WTC11 (cell line): ENCODE data around the gene CTNNA2. TPM values are rescaled to one million over a fixed set of nuclear protein-coding genes. Genes with fewer than 3 reads are reported as not detected.

Experiments used
- ATAC-seq: fragments of 200-7000 bp; cut with Tn5 transposase; 2 replicates; pipeline ENCODE4 v1.10.0; 2021; ENCODE audit warnings: mild to moderate bottlenecking, moderate library complexity
- CTCF ChIA-PET: fragments of 300-600 bp; sonication (Branson Sonifier 250); formaldehyde crosslinking; loops from one replicate; lab custom pipeline; 2021; ENCODE audit warnings: antibody characterized with exemption; lab: Charles Lee
- POLR2A ChIA-PET: fragments of 350-600 bp; sonication (Branson Sonifier 250); formaldehyde crosslinking; loops from one replicate; lab custom pipeline; 2021; ENCODE audit warnings: antibody characterized with exemption; lab: Charles Lee
- DNase-seq: peaks from one replicate; pipeline ENCODE4 v3.0.0; 2021; ENCODE audit warnings: low spot score
- H3K27ac Mint-ChIP-seq: 2 replicates; pipeline ENCODE4 v1.8.0; 2021; ENCODE audit warnings: mixed read lengths
- H3K27me3 Mint-ChIP-seq: 2 replicates; pipeline ENCODE4 v1.8.0; 2021; ENCODE audit warnings: low read depth, mild to moderate bottlenecking, moderate library complexity, mixed read lengths
- H3K36me3 Mint-ChIP-seq: 2 replicates; pipeline ENCODE4 v1.8.0; 2021; ENCODE audit warnings: mixed read lengths
- H3K4me1 Mint-ChIP-seq: 2 replicates; pipeline ENCODE4 v1.8.0; 2022; ENCODE audit warnings: mixed read lengths
- H3K4me3 Mint-ChIP-seq: 2 replicates; pipeline ENCODE4 v1.8.0; 2021; ENCODE audit warnings: mild to moderate bottlenecking, moderate library complexity, mixed read lengths
- H3K9me3 Mint-ChIP-seq: 2 replicates; pipeline ENCODE4 v1.8.0; 2021; ENCODE audit warnings: mixed read lengths
- CBFB ChIP-seq: sonication (generic); formaldehyde crosslinking; IDR thresholded peaks from 2 replicates; pipeline ENCODE4 v1.8.1; 2022; ENCODE audit warnings: mild to moderate bottlenecking, low read depth, missing genetic modification reagents
- ESRRA ChIP-seq: sonication (generic); formaldehyde crosslinking; IDR thresholded peaks from 2 replicates; pipeline ENCODE4 v1.8.1; 2022; ENCODE audit warnings: mild to moderate bottlenecking, missing genetic modification reagents, borderline replicate concordance
- FOXK1 ChIP-seq: sonication (generic); formaldehyde crosslinking; IDR thresholded peaks from 2 replicates; pipeline ENCODE4 v1.8.0; 2022; ENCODE audit warnings: mild to moderate bottlenecking, moderate library complexity, missing genetic modification reagents
- GRHL2 ChIP-seq: fragments of 250-450 bp; sonication (Bioruptor Pico); IDR thresholded peaks from 2 replicates; pipeline ENCODE4 v1.8.0; 2022; ENCODE audit warnings: mild to moderate bottlenecking, moderate library complexity; ENCODE audit not compliant: insufficient replicate concordance, severe bottlenecking
- HMGA2 ChIP-seq: fragments of 250-450 bp; sonication (Bioruptor Pico); IDR thresholded peaks from 2 replicates; pipeline ENCODE4 v1.4.0; 2021; ENCODE audit warnings: mild to moderate bottlenecking, moderate library complexity
- JAZF1 ChIP-seq: fragments of 250-450 bp; sonication (Bioruptor Pico); IDR thresholded peaks from 2 replicates; pipeline ENCODE4 v1.9.0; 2021; ENCODE audit warnings: moderate library complexity, mild to moderate bottlenecking, inconsistent platforms
- JUN ChIP-seq: sonication (generic); formaldehyde crosslinking; IDR thresholded peaks from 2 replicates; pipeline ENCODE4 v1.8.0; 2023; ENCODE audit warnings: mild to moderate bottlenecking, missing genetic modification reagents
- NFE2L1 ChIP-seq: sonication (generic); formaldehyde crosslinking; IDR thresholded peaks from 2 replicates; pipeline ENCODE4 v1.8.1; 2023; ENCODE audit warnings: missing genetic modification reagents
- NFYB ChIP-seq: sonication (generic); formaldehyde crosslinking; conservative IDR thresholded peaks from 2 replicates; pipeline ENCODE4 v1.8.0; 2022; ENCODE audit warnings: low read depth, missing genetic modification reagents
- NR2C2 ChIP-seq: sonication (generic); formaldehyde crosslinking; IDR thresholded peaks from 2 replicates; pipeline ENCODE4 v1.8.0; 2022; ENCODE audit warnings: mild to moderate bottlenecking, missing genetic modification reagents
- SMAD3 ChIP-seq: sonication (generic); formaldehyde crosslinking; IDR thresholded peaks from 2 replicates; pipeline ENCODE4 v1.8.0; 2022; ENCODE audit warnings: missing genetic modification reagents, mild to moderate bottlenecking, borderline replicate concordance
- SMAD4 ChIP-seq: sonication (generic); formaldehyde crosslinking; IDR thresholded peaks from 2 replicates; pipeline ENCODE4 v1.8.0; 2022; ENCODE audit warnings: mild to moderate bottlenecking, missing genetic modification reagents
- TEAD1 ChIP-seq: sonication (generic); formaldehyde crosslinking; IDR thresholded peaks from 2 replicates; pipeline ENCODE4 v1.8.0; 2022; ENCODE audit warnings: mild to moderate bottlenecking, missing genetic modification reagents
- TP53 ChIP-seq: sonication (generic); formaldehyde crosslinking; IDR thresholded peaks from 2 replicates; pipeline ENCODE4 v1.8.1; 2023; ENCODE audit warnings: mild to moderate bottlenecking, missing genetic modification reagents
- ZBTB21 ChIP-seq: sonication (generic); formaldehyde crosslinking; IDR thresholded peaks from 2 replicates; pipeline ENCODE4 v1.8.1; 2023; ENCODE audit warnings: mild to moderate bottlenecking, missing genetic modification reagents, borderline replicate concordance
- ZNF138 ChIP-seq: sonication (generic); formaldehyde crosslinking; conservative IDR thresholded peaks from 2 replicates; pipeline ENCODE4 v1.8.1; 2022; ENCODE audit warnings: mild to moderate bottlenecking, moderate library complexity, missing genetic modification reagents
- ZNF317 ChIP-seq: sonication (generic); formaldehyde crosslinking; IDR thresholded peaks from 2 replicates; pipeline ENCODE4 v1.8.1; 2023; ENCODE audit warnings: low read depth, mild to moderate bottlenecking, moderate library complexity, missing genetic modification reagents, borderline replicate concordance
- ZNF396 ChIP-seq: fragments of 250-450 bp; sonication (Bioruptor Pico); IDR thresholded peaks from 2 replicates; pipeline ENCODE4 v1.8.0; 2021; ENCODE audit warnings: mild to moderate bottlenecking, moderate library complexity, borderline replicate concordance
- total RNA-seq: library from RNA; stranded (reverse); gene quantifications from 3 replicates; pipeline ENCODE4 v1.2.3, GENCODE V29; 2021
- TF ChIP-seq, protein P1 (sequence below): sonication (generic); formaldehyde crosslinking; IDR thresholded peaks from 2 replicates; pipeline ENCODE4 v1.8.1; 2023; ENCODE audit warnings: mild to moderate bottlenecking, missing genetic modification reagents
- TF ChIP-seq, protein P2 (sequence below): sonication (generic); formaldehyde crosslinking; IDR thresholded peaks from 2 replicates; pipeline ENCODE4 v1.8.0; 2022; ENCODE audit warnings: mild to moderate bottlenecking, missing genetic modification reagents
- TF ChIP-seq, protein P3 (sequence below): sonication (generic); formaldehyde crosslinking; conservative IDR thresholded peaks from 2 replicates; pipeline ENCODE4 v1.8.1; 2023; ENCODE audit warnings: mild to moderate bottlenecking, low read depth, missing genetic modification reagents, moderate library complexity
- TF ChIP-seq, protein P4 (sequence below): sonication (generic); formaldehyde crosslinking; IDR thresholded peaks from 2 replicates; pipeline ENCODE4 v1.8.0; 2022; ENCODE audit warnings: mild to moderate bottlenecking, missing genetic modification reagents
- TF ChIP-seq, protein P5 (sequence below): sonication (generic); formaldehyde crosslinking; conservative IDR thresholded peaks from 2 replicates; pipeline ENCODE4 v1.8.1; 2022; ENCODE audit warnings: mild to moderate bottlenecking, missing genetic modification reagents
- TF ChIP-seq, protein P6 (sequence below): sonication (generic); formaldehyde crosslinking; IDR thresholded peaks from 2 replicates; pipeline ENCODE4 v1.8.1; 2022; ENCODE audit warnings: low read depth, mild to moderate bottlenecking, moderate library complexity, missing genetic modification reagents, borderline replicate concordance

CTNNA2 gene
- total RNA-seq, 1 experiment from 2014 or later = 3.8 TPM

DNA sequence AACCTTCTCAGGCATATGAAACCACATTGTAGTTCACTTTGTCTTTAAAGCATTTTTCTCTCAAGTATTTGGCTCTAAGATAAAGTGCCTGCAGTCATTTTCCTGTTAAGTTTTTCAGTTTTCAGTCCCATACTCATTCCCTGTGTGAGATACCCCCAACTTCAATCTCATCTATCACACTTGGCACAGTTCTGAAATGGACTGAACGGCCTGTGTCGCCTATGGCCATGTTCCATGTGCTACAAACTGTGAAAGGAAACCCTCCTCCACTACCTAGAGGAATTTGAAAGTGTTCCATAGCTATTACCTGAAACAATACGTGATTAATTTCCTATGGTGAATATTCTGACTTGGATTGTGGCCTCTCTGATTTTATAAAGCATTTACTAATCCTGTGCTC lies 319.1 kb downstream of the CTNNA2 start (continued):
- TF ChIP-seq, protein P1, sequence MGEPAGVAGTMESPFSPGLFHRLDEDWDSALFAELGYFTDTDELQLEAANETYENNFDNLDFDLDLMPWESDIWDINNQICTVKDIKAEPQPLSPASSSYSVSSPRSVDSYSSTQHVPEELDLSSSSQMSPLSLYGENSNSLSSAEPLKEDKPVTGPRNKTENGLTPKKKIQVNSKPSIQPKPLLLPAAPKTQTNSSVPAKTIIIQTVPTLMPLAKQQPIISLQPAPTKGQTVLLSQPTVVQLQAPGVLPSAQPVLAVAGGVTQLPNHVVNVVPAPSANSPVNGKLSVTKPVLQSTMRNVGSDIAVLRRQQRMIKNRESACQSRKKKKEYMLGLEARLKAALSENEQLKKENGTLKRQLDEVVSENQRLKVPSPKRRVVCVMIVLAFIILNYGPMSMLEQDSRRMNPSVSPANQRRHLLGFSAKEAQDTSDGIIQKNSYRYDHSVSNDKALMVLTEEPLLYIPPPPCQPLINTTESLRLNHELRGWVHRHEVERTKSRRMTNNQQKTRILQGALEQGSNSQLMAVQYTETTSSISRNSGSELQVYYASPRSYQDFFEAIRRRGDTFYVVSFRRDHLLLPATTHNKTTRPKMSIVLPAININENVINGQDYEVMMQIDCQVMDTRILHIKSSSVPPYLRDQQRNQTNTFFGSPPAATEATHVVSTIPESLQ (CRISPR knock-in tag) = no peak
- no peak for TF ChIP-seq FOXK1
- TF ChIP-seq NR2C2 (CRISPR knock-in tag) = no peak
- no peak for TF ChIP-seq ESRRA
- TF ChIP-seq ZNF396 (CRISPR knock-in tag) = no peak
- no peak for TF ChIP-seq CBFB (CRISPR knock-in tag)

DNA sequence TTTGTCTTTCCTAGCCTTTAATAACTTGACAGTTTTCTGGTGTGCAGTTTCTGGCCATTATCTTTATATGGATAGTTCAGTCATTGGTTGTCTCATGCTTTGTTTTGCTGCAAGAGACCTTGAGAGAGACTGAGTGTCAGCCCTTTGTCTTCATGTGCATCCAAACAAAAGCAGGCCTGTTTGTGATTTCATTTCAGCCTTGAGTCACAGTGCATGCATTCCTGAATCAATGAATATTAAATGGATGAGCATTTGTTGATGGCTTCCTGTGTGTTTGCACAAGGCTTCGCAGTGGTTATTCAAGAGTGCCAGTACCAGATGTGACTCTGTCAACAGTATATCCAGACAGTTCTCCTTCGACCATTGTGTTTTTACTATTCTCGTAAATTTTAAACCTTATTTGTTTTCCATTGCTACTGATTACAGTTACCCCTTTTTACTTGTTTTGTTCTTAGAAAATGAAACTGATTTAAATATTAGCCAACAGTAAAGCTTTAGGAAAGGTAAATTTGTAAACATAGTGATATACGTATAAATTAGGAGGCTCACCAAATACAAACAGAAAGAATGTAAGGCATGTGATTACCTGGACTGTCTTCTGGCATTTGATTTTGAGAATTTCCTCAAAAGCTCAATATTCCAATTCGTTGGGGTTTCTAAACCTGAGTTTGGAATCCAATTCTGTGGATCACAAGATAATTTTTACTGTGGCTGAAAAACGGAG lies 319.8 kb downstream of the CTNNA2 start:
- no peaks in the 10 kb centered on the region for H3K27me3 Mint-ChIP-seq
- peaks cover 69% of the 10 kb centered on the region for H3K4me1 Mint-ChIP-seq
- DNase-seq (no peak), ATAC-seq (peak; percentile 85)
- peak overlapping the region; percentile 44 for H3K4me3 Mint-ChIP-seq
- H3K9me3 Mint-ChIP-seq = no peaks in the 10 kb centered on the region
- H3K27ac Mint-ChIP-seq = peak overlapping the region; percentile 99
- ChIA-PET POLR2A (no interaction called here), CTCF (no interaction called here)
- TF ChIP-seq SMAD4 (CRISPR knock-in tag) (no peak), TEAD1 (0 out of 2 replicates have a peak, but pooled peaks have one; percentile 18), NFE2L1 (CRISPR knock-in tag) (no peak), TP53 (CRISPR knock-in tag) (no peak), ZBTB21 (no peak)
- TF ChIP-seq, protein P2, sequence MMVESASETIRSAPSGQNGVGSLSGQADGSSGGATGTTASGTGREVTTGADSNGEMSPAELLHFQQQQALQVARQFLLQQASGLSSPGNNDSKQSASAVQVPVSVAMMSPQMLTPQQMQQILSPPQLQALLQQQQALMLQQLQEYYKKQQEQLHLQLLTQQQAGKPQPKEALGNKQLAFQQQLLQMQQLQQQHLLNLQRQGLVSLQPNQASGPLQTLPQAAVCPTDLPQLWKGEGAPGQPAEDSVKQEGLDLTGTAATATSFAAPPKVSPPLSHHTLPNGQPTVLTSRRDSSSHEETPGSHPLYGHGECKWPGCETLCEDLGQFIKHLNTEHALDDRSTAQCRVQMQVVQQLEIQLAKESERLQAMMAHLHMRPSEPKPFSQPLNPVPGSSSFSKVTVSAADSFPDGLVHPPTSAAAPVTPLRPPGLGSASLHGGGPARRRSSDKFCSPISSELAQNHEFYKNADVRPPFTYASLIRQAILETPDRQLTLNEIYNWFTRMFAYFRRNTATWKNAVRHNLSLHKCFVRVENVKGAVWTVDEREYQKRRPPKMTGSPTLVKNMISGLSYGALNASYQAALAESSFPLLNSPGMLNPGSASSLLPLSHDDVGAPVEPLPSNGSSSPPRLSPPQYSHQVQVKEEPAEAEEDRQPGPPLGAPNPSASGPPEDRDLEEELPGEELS = peak; percentile 48; the same call in 1 of the 2 replicates
- TF ChIP-seq, protein P3, sequence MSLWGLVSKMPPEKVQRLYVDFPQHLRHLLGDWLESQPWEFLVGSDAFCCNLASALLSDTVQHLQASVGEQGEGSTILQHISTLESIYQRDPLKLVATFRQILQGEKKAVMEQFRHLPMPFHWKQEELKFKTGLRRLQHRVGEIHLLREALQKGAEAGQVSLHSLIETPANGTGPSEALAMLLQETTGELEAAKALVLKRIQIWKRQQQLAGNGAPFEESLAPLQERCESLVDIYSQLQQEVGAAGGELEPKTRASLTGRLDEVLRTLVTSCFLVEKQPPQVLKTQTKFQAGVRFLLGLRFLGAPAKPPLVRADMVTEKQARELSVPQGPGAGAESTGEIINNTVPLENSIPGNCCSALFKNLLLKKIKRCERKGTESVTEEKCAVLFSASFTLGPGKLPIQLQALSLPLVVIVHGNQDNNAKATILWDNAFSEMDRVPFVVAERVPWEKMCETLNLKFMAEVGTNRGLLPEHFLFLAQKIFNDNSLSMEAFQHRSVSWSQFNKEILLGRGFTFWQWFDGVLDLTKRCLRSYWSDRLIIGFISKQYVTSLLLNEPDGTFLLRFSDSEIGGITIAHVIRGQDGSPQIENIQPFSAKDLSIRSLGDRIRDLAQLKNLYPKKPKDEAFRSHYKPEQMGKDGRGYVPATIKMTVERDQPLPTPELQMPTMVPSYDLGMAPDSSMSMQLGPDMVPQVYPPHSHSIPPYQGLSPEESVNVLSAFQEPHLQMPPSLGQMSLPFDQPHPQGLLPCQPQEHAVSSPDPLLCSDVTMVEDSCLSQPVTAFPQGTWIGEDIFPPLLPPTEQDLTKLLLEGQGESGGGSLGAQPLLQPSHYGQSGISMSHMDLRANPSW (CRISPR knock-in tag) = no peak
- peaks cover 2% of the 10 kb centered on the region; the same call in 1 of the 2 replicates for H3K36me3 Mint-ChIP-seq

DNA sequence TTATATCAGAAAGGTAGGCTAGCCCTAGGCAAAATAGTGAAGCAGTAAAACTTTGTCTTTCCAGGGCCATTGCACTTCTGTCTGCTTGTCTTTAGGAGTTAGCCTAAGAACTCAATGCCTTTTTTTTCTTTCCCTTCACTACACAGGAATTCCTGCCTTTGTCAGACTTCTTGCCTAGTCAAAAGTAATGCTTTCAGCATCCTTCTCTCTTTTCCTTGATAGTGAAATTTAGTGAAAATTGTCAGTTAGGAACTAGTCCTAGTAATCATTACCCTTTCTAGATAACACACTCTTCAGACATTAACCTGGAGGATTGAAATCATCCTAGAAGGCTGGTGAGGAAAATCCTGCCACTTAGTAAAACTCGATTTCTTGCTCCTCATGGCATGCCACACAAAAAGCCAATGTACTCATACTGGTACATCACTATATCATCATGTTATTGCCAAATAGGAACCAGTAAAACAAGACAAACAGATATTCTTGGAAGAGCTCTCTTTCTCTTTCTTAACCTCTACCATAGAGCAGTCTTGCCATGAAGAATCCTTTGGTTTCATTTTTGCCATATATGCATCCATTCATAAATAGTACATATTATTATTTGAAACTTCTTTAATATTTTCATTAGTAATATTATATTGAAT lies 320.5 kb downstream of the CTNNA2 start:
- H3K4me1 Mint-ChIP-seq = peaks cover 69% of the 10 kb centered on the region
- POLR2A ChIA-PET = no interaction called here
- H3K27ac Mint-ChIP-seq = peak overlapping the region; percentile 99
- no peak for TF ChIP-seq JUN (CRISPR knock-in tag)
- no peak for TF ChIP-seq NFE2L1 (CRISPR knock-in tag)
- TF ChIP-seq GRHL2 = no peak
- TF ChIP-seq ZNF138 (CRISPR knock-in tag) = no peak
- no peak for TF ChIP-seq SMAD3 (CRISPR knock-in tag)
- TF ChIP-seq ZNF317 (CRISPR knock-in tag) = no peak
- TF ChIP-seq, protein P4, sequence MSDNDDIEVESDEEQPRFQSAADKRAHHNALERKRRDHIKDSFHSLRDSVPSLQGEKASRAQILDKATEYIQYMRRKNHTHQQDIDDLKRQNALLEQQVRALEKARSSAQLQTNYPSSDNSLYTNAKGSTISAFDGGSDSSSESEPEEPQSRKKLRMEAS (CRISPR knock-in tag) = no peak
- TF ChIP-seq, protein P5, sequence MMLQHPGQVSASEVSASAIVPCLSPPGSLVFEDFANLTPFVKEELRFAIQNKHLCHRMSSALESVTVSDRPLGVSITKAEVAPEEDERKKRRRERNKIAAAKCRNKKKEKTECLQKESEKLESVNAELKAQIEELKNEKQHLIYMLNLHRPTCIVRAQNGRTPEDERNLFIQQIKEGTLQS = no peak
- TF ChIP-seq JAZF1 (CRISPR knock-in tag) = no peak
- no peak for TF ChIP-seq ZBTB21
- TF ChIP-seq HMGA2 (CRISPR knock-in tag) = no peak
- no peak for TF ChIP-seq NFYB (CRISPR knock-in tag)
- TF ChIP-seq, protein P6, sequence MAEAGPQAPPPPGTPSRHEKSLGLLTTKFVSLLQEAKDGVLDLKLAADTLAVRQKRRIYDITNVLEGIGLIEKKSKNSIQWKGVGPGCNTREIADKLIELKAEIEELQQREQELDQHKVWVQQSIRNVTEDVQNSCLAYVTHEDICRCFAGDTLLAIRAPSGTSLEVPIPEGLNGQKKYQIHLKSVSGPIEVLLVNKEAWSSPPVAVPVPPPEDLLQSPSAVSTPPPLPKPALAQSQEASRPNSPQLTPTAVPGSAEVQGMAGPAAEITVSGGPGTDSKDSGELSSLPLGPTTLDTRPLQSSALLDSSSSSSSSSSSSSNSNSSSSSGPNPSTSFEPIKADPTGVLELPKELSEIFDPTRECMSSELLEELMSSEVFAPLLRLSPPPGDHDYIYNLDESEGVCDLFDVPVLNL (CRISPR knock-in tag) = no peak

More for the DNA sequence above, 320.5 kb downstream of the CTNNA2 start:
- ATAC-seq (peak; percentile 34), DNase-seq (no peak)
- no peaks in the 10 kb centered on the region for H3K9me3 Mint-ChIP-seq
- H3K27me3 Mint-ChIP-seq = no peaks in the 10 kb centered on the region
- peaks cover 2% of the 10 kb centered on the region; the same call in 1 of the 2 replicates for H3K36me3 Mint-ChIP-seq
- CTCF ChIA-PET = no interaction called here
- peak overlapping the region; percentile 44; the same call in 1 of the 2 replicates for H3K4me3 Mint-ChIP-seq
